Panc1 (cell line): ENCODE results near the gene TMEM163.

Source experiments
- CTCF ChIP-seq: fragments of 450-650 bp; IDR thresholded peaks from 2 replicates; pipeline ENCODE4 v1.5.1; 2017; ENCODE audit warnings: mild to moderate bottlenecking
- POLR2AphosphoS5 ChIP-seq: IDR thresholded peaks from 2 replicates; pipeline ENCODE4 v1.6.1; 2012; ENCODE audit warnings: mild to moderate bottlenecking, low read depth, low read length, moderate library complexity
- TCF7L2 ChIP-seq: IDR thresholded peaks from 2 replicates; pipeline ENCODE4 v1.6.1; 2011; ENCODE audit warnings: mild to moderate bottlenecking, low read depth, low read length, inconsistent platforms

- TF ChIP-seq CTCF (no peak), POLR2AphosphoS5 (no peak), TCF7L2 (no peak)
These were observed 126.4 kb downstream of the TMEM163 start for GRCh38 chr2:134592377-134592776.
